ENCODE data around the gene GMDS. TPM values are rescaled to one million over a fixed set of nuclear protein-coding genes. Genes with fewer than 3 reads are reported as not detected.

GMDS gene
- total RNA-seq, 1 donor from 2014 or later, result 19.9 TPM

GRCh38 chr6:2247664-2248063 lies 2.3 kb upstream of the GMDS start:
- Histone ChIP-seq H3K4me1 (peaks cover 0 to 7% of the 10 kb centered on the region in 2 donors), H3K4me3 (no peak overlapping the region), H3K27ac (no peak overlapping the region), H3K36me3 (peaks cover 4 to 6% of the 10 kb centered on the region in 2 donors), H3K9me3 (no peaks in the 10 kb centered on the region), H3K27me3 (no peaks in the 10 kb centered on the region)
- DNase-seq (ENCODE audit: low spot score in 2 of 2), result no peak
- TF ChIP-seq CTCF (IDR thresholded peaks at IDR 0.05), result no peak
- intact Hi-C loops (cut with DNase I), result loop anchor here (2.0 kb wide), 1 partner anchor 387 kb away; no protein-coding TSS in a partner anchor

GRCh38 chr6:2245877-2246863 lies 765 bp upstream of the GMDS start:
- peak overlapping the region; percentile 87 to 94 for H3K27ac ChIP-seq
- H3K27me3 ChIP-seq, result no peaks in the 10 kb centered on the region
- peaks cover 0 to 7% of the 10 kb centered on the region in 2 donors for H3K4me1 ChIP-seq
- peaks cover 0 to under 1% of the 10 kb centered on the region in 2 donors for H3K36me3 ChIP-seq
- intact Hi-C loops (cut with DNase I), result loop anchor here (1.0 to 2.0 kb wide), 4 partner anchors 108 to 641 kb away; no protein-coding TSS in a partner anchor
- H3K9me3 ChIP-seq, result no peaks in the 10 kb centered on the region
- no peak for TF ChIP-seq CTCF (IDR thresholded peaks at IDR 0.05)
- peak; percentile 38 to 84 for DNase-seq (ENCODE audit: low spot score in 2 of 2)
- H3K4me3 ChIP-seq, result peak overlapping the region; percentile 86 to 95

DNA sequence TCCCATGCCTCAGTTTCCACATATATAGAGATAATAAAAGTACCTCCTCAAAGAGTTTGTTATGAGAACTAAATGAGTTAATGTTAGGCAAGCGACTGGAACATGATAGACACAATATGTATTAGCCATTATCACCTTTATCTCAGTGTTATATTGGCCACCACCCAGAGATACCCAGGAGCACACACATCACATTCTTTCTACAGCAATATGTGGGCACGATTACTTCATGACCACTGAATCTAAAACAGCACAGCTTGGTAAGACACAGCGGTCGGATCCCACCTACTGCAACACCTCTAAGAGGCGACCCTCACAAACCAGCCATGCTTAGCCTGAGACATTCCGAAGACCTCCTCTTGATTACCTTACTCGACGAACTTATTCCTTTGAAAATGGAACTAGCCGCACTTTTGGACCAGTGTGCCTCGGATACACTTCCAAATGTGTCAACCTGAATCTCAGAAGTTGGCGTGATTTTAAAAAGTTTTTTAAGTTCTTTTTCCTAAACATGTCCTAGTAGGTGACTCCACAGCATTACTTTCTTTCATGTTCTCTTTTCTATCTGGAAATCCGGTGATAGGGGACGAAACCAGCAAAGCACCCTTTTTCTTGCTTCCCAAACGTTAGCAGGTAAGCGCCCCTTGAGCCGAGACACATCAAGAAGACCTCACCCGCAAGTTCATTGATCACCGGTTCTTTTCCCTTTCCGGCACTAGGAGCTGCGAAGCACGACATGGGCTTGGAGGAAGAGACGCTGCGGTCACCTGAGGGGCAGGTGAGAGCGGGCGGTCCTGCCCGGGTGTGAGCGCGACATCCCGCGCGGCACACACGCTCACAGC lies 923 bp downstream of the GMDS start:
- no peak for TF ChIP-seq CTCF (IDR thresholded peaks at IDR 0.05)
- Histone ChIP-seq H3K36me3 (no peaks in the 10 kb centered on the region), H3K27me3 (no peaks in the 10 kb centered on the region), H3K4me3 (peak overlapping the region; percentile 86 to 95), H3K9me3 (no peaks in the 10 kb centered on the region), H3K27ac (peak overlapping the region; percentile 65 to 66), H3K4me1 (peaks cover 0 to 7% of the 10 kb centered on the region in 2 donors)
- intact Hi-C loops (cut with DNase I), result loop anchor here (1.0 to 2.0 kb wide), 3 partner anchors 110 to 640 kb away; no protein-coding TSS in a partner anchor
- DNase-seq (ENCODE audit: low spot score in 2 of 2), result no peak

- Histone ChIP-seq H3K4me3 (no peak overlapping the region), H3K36me3 (no peaks in the 10 kb centered on the region), H3K27me3 (no peaks in the 10 kb centered on the region), H3K9me3 (no peaks in the 10 kb centered on the region), H3K4me1 (peaks cover 0 to 7% of the 10 kb centered on the region in 2 donors), H3K27ac (peak overlapping the region in 1 of 2 donors; percentile 31)
- intact Hi-C loops (cut with DNase I), result no loop called here
- DNase-seq (ENCODE audit: low spot score in 2 of 2), result no peak
- no peak for TF ChIP-seq CTCF (IDR thresholded peaks at IDR 0.05)
Measured at GRCh38 chr6:2242311-2242710, 3.1 kb downstream of the GMDS start.

DNA sequence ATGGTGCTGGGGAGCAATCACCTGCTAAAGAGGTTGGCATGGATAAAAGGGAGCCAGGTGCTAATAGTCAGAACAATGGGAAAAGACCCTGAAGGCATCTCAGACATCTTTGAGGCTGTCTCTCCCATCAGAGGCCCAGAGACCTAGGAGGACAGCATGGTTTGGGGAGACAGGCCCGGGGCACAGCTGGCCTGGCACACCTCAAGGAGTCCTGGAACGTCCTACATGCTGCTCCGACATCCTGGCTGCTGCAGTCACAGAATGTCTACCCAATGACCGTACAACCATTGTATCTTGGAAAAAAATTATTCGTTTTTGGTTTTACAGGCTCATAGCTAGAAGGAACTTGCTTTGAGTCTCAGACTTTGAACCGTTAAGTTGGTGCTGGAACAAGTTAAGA lies 4.4 kb downstream of the GMDS start:
- no peak for TF ChIP-seq CTCF (IDR thresholded peaks at IDR 0.05)
- intact Hi-C loops (cut with DNase I), result no loop called here
- H3K4me3 ChIP-seq, result no peak overlapping the region
- no peaks in the 10 kb centered on the region for H3K27me3 ChIP-seq
- DNase-seq (ENCODE audit: low spot score in 2 of 2), result no peak
- peaks cover 0 to 2% of the 10 kb centered on the region in 2 donors for H3K4me1 ChIP-seq
- H3K27ac ChIP-seq, result no peak overlapping the region
- no peaks in the 10 kb centered on the region for H3K9me3 ChIP-seq
- H3K36me3 ChIP-seq, result no peaks in the 10 kb centered on the region
